Activated naive CD4-positive, alpha-beta T cell (primary cell): ENCODE data around the gene ZNF571.

Source experiments
- DNase-seq, 4 experiments: peaks; one replicate each; lab custom pipeline; 2025; lab: John Stamatoyannopoulos, UW

ZNF571 gene

GRCh38 chr19:37594304-37594981 is at the start of gene ZNF571, which contains the start of gene ZNF540:
TSS of gene ZNF571 (minus strand) at chr19:37594792. CDS start at chr19:37586676, 8,116 bp downstream.
TSS of gene ZNF540 (plus strand) at chr19:37594876. CDS start at chr19:37598448, 3,572 bp downstream.
- peak; percentile 60 to 88 (median 81) for DNase-seq

- no peak for DNase-seq
Measured at GRCh38 chr19:37635076-37636056, 40.8 kb upstream of the ZNF571 start.

- DNase-seq, result peak; percentile 7 to 41 (median 40)
Measured at GRCh38 chr19:37594982-37595382, 390 bp upstream of the ZNF571 start.

GRCh38 chr19:37593996-37594303 is 642 bp downstream of the ZNF571 start:
- DNase-seq, result no peak

GRCh38 chr19:37583340-37583739 is 11.3 kb downstream of the ZNF571 start:
- DNase-seq, result no peak

GRCh38 chr19:37572203-37572602 is 22.4 kb downstream of the ZNF571 start:
- DNase-seq, result no peak

- DNase-seq, result no peak
Measured at GRCh38 chr19:37565370-37565669, 29.3 kb downstream of the ZNF571 start.

GRCh38 chr19:37564624-37565369 is 29.8 kb downstream of the ZNF571 start:
- no peak for DNase-seq

GRCh38 chr19:37563518-37563917 is 31.1 kb downstream of the ZNF571 start:
- DNase-seq, result no peak

- DNase-seq, result no peak
Measured at GRCh38 chr19:37551129-37551993, 43.2 kb downstream of the ZNF571 start.

- DNase-seq, result no peak
Measured at GRCh38 chr19:37537391-37537947, 57.1 kb downstream of the ZNF571 start.

- DNase-seq, result no peak
Measured at GRCh38 chr19:37519890-37520289, 74.7 kb downstream of the ZNF571 start.
